ENCODE results near the gene FOXC1.

Gene FOXC1

GRCh38 chr6:1612974-1613306, 3.2 kb downstream of the FOXC1 start:
- H3K27ac ChIP-seq, result no peak overlapping the region
- no peak for TF ChIP-seq ZFX (IDR thresholded peaks at IDR 0.05; ENCODE audit: borderline replicate concordance)
- TF ChIP-seq CTCF (IDR thresholded peaks at IDR 0.05), result no peak

GRCh38 chr6:1613346-1613687, 3.6 kb downstream of the FOXC1 start:
- TF ChIP-seq ZFX (IDR thresholded peaks at IDR 0.05; ENCODE audit: borderline replicate concordance), result no peak
- no peak overlapping the region for H3K27ac ChIP-seq

GRCh38 chr6:1613688-1614447, 4.2 kb downstream of the FOXC1 start:
- H3K27ac ChIP-seq, result no peak overlapping the region
- TF ChIP-seq ZFX (IDR thresholded peaks at IDR 0.05; ENCODE audit: borderline replicate concordance), result no peak
- TF ChIP-seq CTCF (IDR thresholded peaks at IDR 0.05), result no peak

GRCh38 chr6:1614448-1615150, 4.9 kb downstream of the FOXC1 start:
- no peak overlapping the region for H3K27ac ChIP-seq
- TF ChIP-seq ZFX (IDR thresholded peaks at IDR 0.05; ENCODE audit: borderline replicate concordance), result no peak
- TF ChIP-seq CTCF (IDR thresholded peaks at IDR 0.05), result no peak

GRCh38 chr6:1615151-1615852, 5.6 kb downstream of the FOXC1 start:
- TF ChIP-seq CTCF (IDR thresholded peaks at IDR 0.05) (no peak), ZFX (IDR thresholded peaks at IDR 0.05; ENCODE audit: borderline replicate concordance) (no peak)

GRCh38 chr6:1615853-1616420, 6.2 kb downstream of the FOXC1 start:
- TF ChIP-seq CTCF (IDR thresholded peaks at IDR 0.05), result no peak
- no peak for TF ChIP-seq ZFX (IDR thresholded peaks at IDR 0.05; ENCODE audit: borderline replicate concordance)
- no peak overlapping the region for H3K27ac ChIP-seq

More at GRCh38 chr6:1615151-1615852, 5.6 kb downstream of the FOXC1 start:
- no peak overlapping the region for H3K27ac ChIP-seq

GRCh38 chr6:1616701-1617463, 7.2 kb downstream of the FOXC1 start:
- TF ChIP-seq CTCF (IDR thresholded peaks at IDR 0.05) (no peak), ZFX (IDR thresholded peaks at IDR 0.05; ENCODE audit: borderline replicate concordance) (no peak)
- no peak overlapping the region for H3K27ac ChIP-seq
